Measurements from ENCODE around the gene OSGIN1. TPM values are rescaled to one million over a fixed set of nuclear protein-coding genes. Genes with fewer than 3 reads are reported as not detected.
A peak's percentile ranks its signal among the peaks of the same experiment; 100 is the strongest.

Gene OSGIN1
- total and polyA plus RNA-seq, 2 of the 8 experiments (the other 6 are each of a cell fraction or from before 2014, with no cell fraction given) = 0.58 to 0.76 TPM

DNA sequence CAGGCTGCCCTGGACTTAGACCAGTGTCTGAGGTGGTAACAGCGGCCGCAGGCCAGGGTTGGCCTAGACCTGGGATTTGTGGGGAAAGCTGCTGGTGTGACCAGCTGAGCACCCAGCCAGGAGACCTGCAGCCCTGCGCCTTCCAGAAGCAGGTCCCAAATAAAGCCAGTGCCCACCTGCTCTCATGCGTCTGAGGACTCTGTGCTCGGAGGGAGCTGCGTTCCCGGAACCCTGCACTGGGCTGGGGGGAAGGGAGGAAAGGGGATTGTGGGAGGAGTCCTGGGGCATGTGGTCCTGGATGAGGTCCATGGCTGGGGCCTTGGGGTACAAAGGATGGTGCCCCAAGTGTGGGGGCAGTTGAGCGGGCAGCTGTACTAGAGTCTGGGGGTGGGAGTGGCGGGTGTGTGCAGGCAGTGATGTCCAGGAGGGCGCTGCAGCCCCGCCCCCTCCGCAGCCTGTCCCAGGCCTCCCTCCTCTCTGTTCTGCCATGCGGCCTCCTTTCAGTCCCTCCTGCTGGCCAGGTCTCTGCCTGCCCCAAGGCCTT lies 13.2 kb downstream of the OSGIN1 start:
- Histone ChIP-seq H2AK5ac (ENCODE audit: low read depth, low read length) (no peak overlapping the region), H3K14ac (ENCODE audit: insufficient read length) (no peak overlapping the region), H4K8ac (ENCODE audit: extremely low read depth, insufficient read depth, low read length) (no peak overlapping the region; the same call in 1 of the 2 replicates), H3K27me3 (replicated peaks in 1 of 4; ENCODE audit: control insufficient read depth in 3 of 4, extremely low read depth in 1 of 4, insufficient read depth in 3 of 4, low read length in 3 of 4) (peaks cover 0 to 13% (median 9%) of the 10 kb centered on the region in 4 experiments; a peak in 6 of 7 replicates), H3K23ac (ENCODE audit: insufficient read length) (no peak overlapping the region), H3K56ac (replicated peaks; ENCODE audit: insufficient read length, low read depth, low read length) (no peak overlapping the region), H3K27ac (ENCODE audit: low read depth, low read length) (no peak overlapping the region), H3K79me1 (ENCODE audit: low read depth, low read length) (no peaks in the 10 kb centered on the region), H3K4me3 (ENCODE audit: extremely low read depth in 1 of 4, insufficient read depth in 2 of 4, low read depth in 3 of 4, low read length in 4 of 4) (no peak overlapping the region), H2BK12ac (ENCODE audit: low read depth, low read length) (no peak overlapping the region), H3K4me2 (ENCODE audit: insufficient read depth in 1 of 2, low read depth in 2 of 2, low read length in 2 of 2) (no peak overlapping the region), H3K18ac (ENCODE audit: extremely low read depth, low read length) (no peak overlapping the region), H2AFZ (ENCODE audit: low read length) (no peak overlapping the region), H4K20me1 (replicated peaks in 1 of 2; ENCODE audit: control insufficient read depth in 1 of 2, insufficient read depth in 2 of 2, low read length in 2 of 2) (peaks cover 0 to 3% of the 10 kb centered on the region in 2 experiments), H3K9ac (replicated peaks in 1 of 4; ENCODE audit: extremely low read depth in 1 of 4, low read depth in 3 of 4, low read length in 3 of 4) (no peak overlapping the region), H3K79me2 (ENCODE audit: control insufficient read depth in 1 of 2, insufficient read depth in 2 of 2, low read length in 2 of 2) (no peaks in the 10 kb centered on the region), H2BK20ac (ENCODE audit: low read length) (no peak overlapping the region), H2BK120ac (replicated peaks; ENCODE audit: low read depth, low read length) (no peak overlapping the region), H3K9me3 (ENCODE audit: insufficient read depth in 2 of 2, low read depth in 1 of 2, low read length in 1 of 2) (no peaks in the 10 kb centered on the region), H3K36me3 (ENCODE audit: control insufficient read depth in 2 of 4, insufficient read depth in 4 of 4, low read length in 3 of 4) (no peaks in the 10 kb centered on the region), H3K23me2 (ENCODE audit: low read depth, low read length) (peaks cover 11% of the 10 kb centered on the region; the same call in 1 of the 2 replicates), H4K91ac (replicated peaks; ENCODE audit: insufficient read length, low read length) (no peak overlapping the region), H3K4ac (replicated peaks; ENCODE audit: insufficient read length, low read depth, low read length) (no peak overlapping the region), H3K4me1 (replicated peaks in 1 of 4; ENCODE audit: control insufficient read depth in 3 of 4, insufficient read depth in 4 of 4, low read length in 3 of 4) (peaks cover 0 to 11% (median 7%) of the 10 kb centered on the region in 4 experiments; a peak in 6 of 7 replicates), H4K5ac (ENCODE audit: insufficient read length, low read depth, low read length) (no peak overlapping the region), H2BK5ac (ENCODE audit: low read depth, low read length) (no peak overlapping the region), H2BK15ac (ENCODE audit: low read length) (no peak overlapping the region)
- TF ChIP-seq POLR2AphosphoS5 (IDR thresholded peaks at IDR 0.05; ENCODE audit: low read depth, low read length) (no peak), RFX5 (IDR thresholded peaks at IDR 0.05; ENCODE audit: borderline replicate concordance, low read depth, low read length) (no peak), USF2 (IDR thresholded peaks at IDR 0.05; ENCODE audit: low read length) (no peak), ZNF274 (IDR thresholded peaks at IDR 0.05; ENCODE audit: borderline replicate concordance, extremely low read depth, low read length) (no peak), RBBP5 (IDR thresholded peaks at IDR 0.05; ENCODE audit: borderline replicate concordance, low read depth, low read length) (no peak), ATF3 (IDR thresholded peaks at IDR 0.05; ENCODE audit: insufficient read depth, low read depth, low read length) (no peak)
- TF ChIP-seq, protein P1, sequence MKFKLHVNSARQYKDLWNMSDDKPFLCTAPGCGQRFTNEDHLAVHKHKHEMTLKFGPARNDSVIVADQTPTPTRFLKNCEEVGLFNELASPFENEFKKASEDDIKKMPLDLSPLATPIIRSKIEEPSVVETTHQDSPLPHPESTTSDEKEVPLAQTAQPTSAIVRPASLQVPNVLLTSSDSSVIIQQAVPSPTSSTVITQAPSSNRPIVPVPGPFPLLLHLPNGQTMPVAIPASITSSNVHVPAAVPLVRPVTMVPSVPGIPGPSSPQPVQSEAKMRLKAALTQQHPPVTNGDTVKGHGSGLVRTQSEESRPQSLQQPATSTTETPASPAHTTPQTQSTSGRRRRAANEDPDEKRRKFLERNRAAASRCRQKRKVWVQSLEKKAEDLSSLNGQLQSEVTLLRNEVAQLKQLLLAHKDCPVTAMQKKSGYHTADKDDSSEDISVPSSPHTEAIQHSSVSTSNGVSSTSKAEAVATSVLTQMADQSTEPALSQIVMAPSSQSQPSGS (IDR thresholded peaks at IDR 0.05; ENCODE audit: low read length) = no peak
- TF ChIP-seq, protein P2, sequence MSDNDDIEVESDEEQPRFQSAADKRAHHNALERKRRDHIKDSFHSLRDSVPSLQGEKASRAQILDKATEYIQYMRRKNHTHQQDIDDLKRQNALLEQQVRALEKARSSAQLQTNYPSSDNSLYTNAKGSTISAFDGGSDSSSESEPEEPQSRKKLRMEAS (IDR thresholded peaks at IDR 0.05) = peak; percentile 30; the same call in 1 of the 2 replicates
- no peak for FAIRE-seq
- WGBS, 2 experiments (ENCODE audit: extremely low coverage in 1 of 2, insufficient coverage in 1 of 2, insufficient read length in 1 of 2, insufficient replicate concordance in 2 of 2, low coverage in 1 of 2, low lambda C conversion rate in 2 of 2, missing lambda C conversion rate in 1 of 2) = 87% methylated on average over 9 of the region's 13 CpGs; no CpG with 5 or more reads in 1 of the 2 experiments
- no peak for DNase-seq (ENCODE audit: low read depth in 1 of 2, low spot score in 2 of 2)
- POLR2A ChIA-PET (ENCODE audit: partially characterized antibody) = interaction anchor here (1.3 kb wide), 1 partner anchor 77 kb away, joined by 3 read pairs; the partner anchor contains the start of gene SLC38A8
- CTCF ChIA-PET (ENCODE audit: partially characterized antibody) = interaction anchor here (1.1 to 16.0 kb wide), 5 partner anchors 11 to 95 kb away, joined by 3 to 366 read pairs (median 47); partner anchors contain the start of gene SLC38A8

Data from H1 (cell line).